Activated T-helper 1 cell treated with Interleukin-2 at 50 U/mL for 16 hours (primary cell): ENCODE data around the gene ENAM.
"Not testable (repeated sequence)": the region's sequence is repeated elsewhere in the genome, so short reads cannot be mapped to it uniquely, and the experiment has no call there.

ENCODE experiments used
- DNase-seq: peaks from one replicate; pipeline ENCODE4 v3.0.0-alpha.2; 2020; ENCODE audit warnings: low read depth

ENAM gene

DNA sequence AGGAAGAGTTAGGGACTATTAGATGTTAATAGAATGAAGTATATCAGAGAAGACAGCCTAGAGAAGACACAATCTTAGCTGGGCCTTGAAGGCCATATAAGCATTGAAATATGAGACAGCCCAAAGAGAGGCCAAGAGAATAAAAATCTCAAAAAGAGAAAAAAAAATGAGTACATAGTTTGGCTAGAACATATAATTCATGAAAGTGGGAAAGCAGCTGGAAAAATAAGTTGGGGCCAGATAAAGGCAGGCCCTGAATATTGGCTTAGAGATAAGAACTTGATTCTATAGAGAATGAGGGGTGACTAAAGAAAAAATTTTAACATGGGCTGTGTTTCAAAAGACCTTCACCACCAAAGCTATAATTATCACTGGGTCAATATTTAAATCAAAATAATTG, 52.4 kb downstream of the ENAM start:
- no peak for DNase-seq

DNA sequence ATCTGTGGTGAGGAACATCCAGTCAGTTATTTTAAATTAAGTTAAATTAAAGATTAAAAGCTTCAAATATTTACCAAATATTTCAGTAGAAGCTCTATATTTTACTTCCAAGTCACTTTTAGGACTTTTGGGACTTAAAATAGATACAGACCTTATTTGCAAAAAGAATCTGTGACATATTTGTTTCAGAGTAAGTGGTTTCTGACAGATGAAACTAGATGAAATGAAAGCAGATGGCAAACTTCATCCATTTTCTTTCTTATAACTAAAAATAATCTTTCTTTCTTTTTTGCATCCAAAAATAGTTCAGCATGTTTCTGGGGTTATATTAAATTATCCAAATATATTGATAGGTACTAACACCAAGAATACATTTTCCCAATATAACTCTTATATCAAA, 53.2 kb downstream of the ENAM start:
- no peak for DNase-seq

DNA sequence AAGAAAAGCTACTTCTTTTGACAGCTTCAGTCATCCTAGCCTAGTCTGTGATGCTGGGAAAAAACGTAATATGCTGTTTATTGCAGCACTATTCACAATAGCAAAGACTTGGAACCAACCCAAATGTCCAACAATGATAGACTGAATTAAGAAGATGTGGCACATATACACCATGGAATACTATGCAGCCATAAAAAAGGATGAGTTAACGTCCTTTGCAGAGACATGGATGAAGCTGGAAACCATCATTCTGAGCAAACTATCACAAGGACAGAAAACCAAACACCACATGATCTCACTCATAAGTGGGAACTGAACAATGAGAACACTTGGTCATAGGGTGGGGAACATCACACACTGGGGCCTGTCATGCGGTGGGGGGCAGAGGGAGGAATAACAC, 53.6 kb downstream of the ENAM start:
- DNase-seq: not testable (repeated sequence)

DNA sequence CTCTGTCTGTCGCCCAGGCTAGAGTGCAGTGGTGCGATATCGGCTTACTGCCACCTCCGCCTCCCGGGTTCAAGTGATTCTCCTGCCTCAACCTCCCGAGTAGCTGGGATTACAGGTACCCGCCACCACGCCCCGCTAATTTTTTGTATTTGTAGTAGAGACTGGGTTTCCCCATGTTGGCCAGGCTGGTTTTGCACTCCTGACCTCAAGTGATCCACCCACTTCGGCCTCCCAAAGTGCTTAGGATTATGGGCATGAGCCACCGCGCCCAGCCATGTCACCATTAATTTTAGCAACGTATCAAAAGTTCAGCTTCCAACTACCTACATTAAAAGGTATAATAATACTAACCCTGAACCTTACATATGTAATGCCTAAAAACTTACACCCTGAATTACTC, 58.8 kb downstream of the ENAM start:
- no peak for DNase-seq

DNA sequence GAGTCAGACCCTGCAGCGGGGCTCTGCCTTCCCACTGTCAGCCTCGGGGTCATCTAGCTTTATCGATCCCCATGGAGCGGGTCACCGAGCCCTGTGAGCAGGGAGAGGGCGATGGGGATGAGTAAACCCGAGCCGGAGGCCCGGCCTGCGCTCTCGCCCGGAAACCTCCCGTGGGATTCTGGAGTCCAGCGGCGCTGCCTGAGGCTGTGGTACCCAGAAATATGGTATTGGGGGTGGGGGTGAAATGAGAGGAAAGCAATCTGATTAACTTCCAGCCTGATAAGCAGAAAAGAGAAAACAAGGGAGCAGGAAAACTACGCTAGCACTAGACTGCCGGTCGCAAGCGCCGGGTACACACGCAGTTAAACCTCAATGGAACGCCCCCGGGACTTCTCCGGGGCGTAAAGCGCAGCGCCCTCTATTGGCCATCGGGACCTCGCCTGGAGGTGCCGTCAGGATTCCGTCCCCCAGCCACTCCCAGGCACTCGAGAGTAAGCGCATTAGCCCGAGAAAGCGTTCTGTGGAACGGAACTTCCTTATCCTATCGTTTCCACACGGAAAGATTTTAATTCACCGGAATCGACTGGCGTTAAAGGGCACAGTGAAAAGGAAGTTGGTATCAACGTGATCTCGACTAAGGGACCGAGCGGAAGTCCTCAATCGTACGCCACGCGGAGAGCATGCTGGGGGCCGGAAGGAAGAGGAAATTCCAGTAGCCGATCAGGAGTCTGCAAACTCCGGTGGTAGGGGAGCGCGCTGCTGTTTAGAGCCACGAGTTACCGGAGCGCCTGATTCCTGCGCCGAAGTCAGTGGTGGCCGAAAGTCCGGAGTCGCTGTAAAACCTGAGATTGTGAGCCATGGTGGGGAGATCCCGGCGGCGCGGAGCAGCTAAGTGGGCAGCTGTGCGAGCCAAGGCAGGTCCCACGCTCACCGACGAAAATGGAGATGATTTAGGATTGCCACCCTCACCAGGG, 59.6 kb downstream of the ENAM start, which contains the start of gene UTP3:
TSS of gene UTP3 (plus strand) at position 712 of the 974 bp plus-strand sequence. CDS start at position 858, 146 bp downstream.
- peak; percentile 87 for DNase-seq

DNA sequence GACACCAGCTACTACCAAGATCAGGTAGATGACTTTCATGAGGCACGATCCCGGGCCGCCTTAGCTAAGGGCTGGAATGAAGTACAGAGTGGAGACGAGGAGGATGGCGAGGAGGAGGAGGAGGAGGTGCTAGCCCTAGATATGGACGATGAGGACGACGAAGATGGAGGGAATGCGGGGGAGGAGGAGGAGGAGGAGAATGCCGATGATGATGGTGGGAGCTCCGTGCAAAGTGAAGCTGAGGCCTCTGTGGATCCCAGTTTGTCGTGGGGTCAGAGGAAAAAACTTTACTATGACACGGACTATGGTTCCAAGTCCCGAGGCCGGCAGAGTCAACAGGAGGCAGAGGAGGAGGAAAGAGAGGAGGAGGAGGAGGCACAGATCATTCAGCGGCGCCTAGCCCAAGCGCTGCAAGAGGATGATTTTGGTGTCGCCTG, 60.3 kb downstream of the ENAM start:
- DNase-seq: no peak

DNA sequence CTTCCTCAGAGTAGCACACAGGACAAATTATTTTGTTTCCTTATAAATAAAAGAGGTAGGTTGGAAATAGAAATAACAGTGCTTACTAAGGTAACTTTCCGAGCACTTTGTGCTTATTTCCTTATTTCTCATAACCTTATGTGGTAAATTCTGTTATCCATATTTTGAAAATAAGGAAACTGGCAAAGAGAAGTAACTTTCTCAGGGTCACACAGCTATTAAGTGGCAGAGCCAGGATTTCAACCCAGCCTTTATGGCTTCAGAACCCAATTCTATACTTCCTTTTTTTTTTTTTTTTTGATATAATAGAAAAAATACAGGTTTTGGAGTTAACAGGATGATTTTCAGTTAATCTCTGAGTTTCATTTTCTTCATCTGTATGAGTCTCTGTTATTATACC, 63.1 kb downstream of the ENAM start:
- DNase-seq: no peak

DNA sequence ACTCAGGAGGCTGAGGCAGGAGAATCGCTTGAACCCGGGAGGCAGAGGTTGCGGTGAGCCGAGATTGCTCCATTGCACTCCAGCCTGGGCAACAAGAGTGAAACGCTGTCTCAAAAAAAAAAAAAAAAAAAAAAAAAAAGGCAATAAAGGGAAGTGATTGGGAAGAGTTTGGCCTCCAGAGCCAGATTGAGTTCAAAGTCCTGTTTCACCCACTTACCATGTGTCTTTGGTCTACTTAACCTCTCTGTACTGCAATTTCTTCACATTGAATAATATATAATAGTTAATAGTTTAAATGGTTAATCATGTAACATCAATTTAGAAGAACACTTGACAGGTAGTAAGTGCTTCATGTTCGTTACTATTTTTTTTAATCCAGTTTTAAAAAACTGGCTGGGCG, 66.1 kb downstream of the ENAM start:
- DNase-seq: not testable (repeated sequence)
